ENCODE data around the gene VAMP4.

Gene VAMP4

DNA sequence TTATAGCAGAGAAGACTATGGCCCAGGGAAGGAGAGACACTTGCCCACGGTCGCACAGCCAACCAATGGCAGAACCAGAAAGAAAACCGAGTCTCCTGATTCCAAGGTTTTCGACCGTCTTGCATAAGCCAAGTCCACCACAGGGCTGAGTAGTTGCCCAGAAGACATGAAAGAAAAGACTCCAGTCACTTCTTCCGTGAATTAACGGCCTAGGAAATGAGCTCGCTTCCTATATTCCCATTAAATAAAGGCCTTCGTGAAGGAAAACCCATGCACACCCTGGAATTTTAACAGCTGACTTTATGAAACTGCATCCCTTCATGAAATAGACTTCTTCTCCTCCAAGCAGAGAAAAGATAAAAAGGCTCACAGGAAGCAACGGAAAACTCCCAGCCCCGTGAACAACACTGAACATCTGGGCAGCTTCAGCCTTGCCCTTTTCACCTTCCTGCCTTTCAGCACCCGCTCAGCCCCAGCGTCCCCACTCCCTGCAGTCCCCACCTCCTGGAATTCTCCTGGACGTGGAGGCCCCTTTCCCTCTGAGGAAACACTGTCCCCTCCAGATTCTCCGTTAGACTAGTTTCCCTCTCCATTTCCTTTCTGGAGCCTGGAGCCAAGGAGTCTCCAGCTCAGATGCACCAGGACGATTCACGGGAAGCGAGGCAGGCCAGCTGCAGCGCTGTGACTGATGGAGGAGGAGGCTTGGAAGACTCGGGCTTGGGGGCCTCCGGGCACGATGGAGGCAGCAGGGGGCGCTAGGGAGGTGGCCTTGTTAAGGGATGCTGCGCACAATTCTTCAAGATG, 86.7 kb downstream of the VAMP4 start:
- H3K4me3 ChIP-seq (ENCODE audit: low read depth, low read length): no peak overlapping the region
- peak overlapping the region; percentile 60 for H2AFZ ChIP-seq
- no peak overlapping the region for H3K9ac ChIP-seq

DNA sequence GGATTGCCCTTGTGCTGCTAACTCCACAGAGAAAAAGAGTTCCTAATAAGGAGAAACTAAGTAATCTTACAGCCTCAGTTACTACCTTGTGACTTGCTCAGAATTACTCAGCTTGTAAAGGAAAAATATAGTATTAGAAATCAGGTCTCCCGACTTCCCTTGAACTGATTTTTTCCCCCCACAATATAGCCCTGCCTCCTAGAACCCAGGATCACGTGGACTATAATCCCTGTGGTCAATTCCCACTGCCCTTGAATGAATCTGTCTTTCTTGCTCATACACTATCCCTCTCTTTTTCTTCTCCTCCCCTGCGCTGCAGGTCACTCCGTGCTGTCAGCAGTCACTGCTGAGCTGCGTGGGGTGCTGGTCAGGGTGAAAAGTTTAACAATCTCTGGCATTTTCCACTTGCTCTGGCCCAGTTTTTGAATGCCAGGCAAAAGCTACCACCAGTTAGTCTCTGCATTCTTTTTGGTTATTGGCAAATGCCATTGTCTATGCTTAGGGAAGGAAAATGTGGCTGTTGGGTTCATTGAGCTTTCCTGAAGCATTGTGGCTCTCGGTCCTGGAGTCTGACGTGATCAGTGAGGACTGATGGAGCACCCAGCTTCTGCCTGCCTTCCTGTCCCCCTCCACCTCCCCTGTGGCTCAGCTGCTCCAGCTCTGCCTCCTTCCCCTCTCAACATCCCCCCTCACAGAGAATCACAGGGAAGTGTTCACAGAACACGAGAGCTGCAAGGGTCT, 87.5 kb downstream of the VAMP4 start:
- Histone ChIP-seq H3K4me1 (no peaks in the 10 kb centered on the region), H3K9ac (no peak overlapping the region), H3K36me3 (ENCODE audit: control insufficient read depth, insufficient read depth, low read length) (no peaks in the 10 kb centered on the region), H3K4me2 (ENCODE audit: low read length) (no peak overlapping the region), H3K4me3 (ENCODE audit: low read depth, low read length) (no peak overlapping the region), H3K79me2 (no peaks in the 10 kb centered on the region), H3K27ac (peak overlapping the region; percentile 56), H3K27me3 (ENCODE audit: control insufficient read depth, insufficient read depth, low read length) (no peaks in the 10 kb centered on the region), H2AFZ (peak overlapping the region; percentile 5), H3K9me3 (ENCODE audit: control insufficient read depth, low read length) (no peaks in the 10 kb centered on the region)
- no peak for TF ChIP-seq CTCF (IDR thresholded peaks at IDR 0.05)

More for the DNA sequence above, 86.7 kb downstream of the VAMP4 start:
- Histone ChIP-seq H3K4me1 (no peaks in the 10 kb centered on the region), H3K27ac (peak overlapping the region; percentile 56), H3K36me3 (ENCODE audit: control insufficient read depth, insufficient read depth, low read length) (no peaks in the 10 kb centered on the region), H3K79me2 (no peaks in the 10 kb centered on the region), H3K27me3 (ENCODE audit: control insufficient read depth, insufficient read depth, low read length) (no peaks in the 10 kb centered on the region), H3K4me2 (ENCODE audit: low read length) (no peak overlapping the region), H3K9me3 (ENCODE audit: control insufficient read depth, low read length) (no peaks in the 10 kb centered on the region)
- TF ChIP-seq CTCF (IDR thresholded peaks at IDR 0.05): peak; percentile 35

- Histone ChIP-seq H3K4me3 (ENCODE audit: low read depth, low read length) (no peak overlapping the region), H3K27ac (peak overlapping the region; percentile 56), H3K9me3 (ENCODE audit: control insufficient read depth, low read length) (no peaks in the 10 kb centered on the region), H3K36me3 (ENCODE audit: control insufficient read depth, insufficient read depth, low read length) (no peaks in the 10 kb centered on the region), H3K27me3 (ENCODE audit: control insufficient read depth, insufficient read depth, low read length) (no peaks in the 10 kb centered on the region), H3K4me1 (no peaks in the 10 kb centered on the region), H3K9ac (no peak overlapping the region), H3K79me2 (no peaks in the 10 kb centered on the region), H2AFZ (peak overlapping the region; percentile 5), H3K4me2 (ENCODE audit: low read length) (no peak overlapping the region)
- no peak for TF ChIP-seq CTCF (IDR thresholded peaks at IDR 0.05)
These were observed 88.1 kb downstream of the VAMP4 start for GRCh38 chr1:171653796-171654195.

- no peak within 1 kb of the TSS for H3K9ac ChIP-seq
These were observed 89.5 kb downstream of the VAMP4 start, which contains the start of gene MYOC for GRCh38 chr1:171652234-171652822. Gene MYOC (minus strand): TSS chr1:171652688. CDS start chr1:171652611, 77 bp downstream.

More at GRCh38 chr1:171652234-171652822, 89.5 kb downstream of the VAMP4 start, which contains the start of gene MYOC:
- Histone ChIP-seq H3K79me2 (no peaks in the 10 kb centered on the region), H3K27ac (no peak within 1 kb of the TSS), H3K27me3 (ENCODE audit: control insufficient read depth, insufficient read depth, low read length) (no peaks in the 10 kb centered on the region), H3K9me3 (ENCODE audit: control insufficient read depth, low read length) (no peaks in the 10 kb centered on the region), H3K4me3 (ENCODE audit: low read depth, low read length) (no peak within 1 kb of the TSS), H3K36me3 (ENCODE audit: control insufficient read depth, insufficient read depth, low read length) (no peaks in the 10 kb centered on the region), H2AFZ (no peak within 1 kb of the TSS), H3K4me2 (ENCODE audit: low read length) (no peak within 1 kb of the TSS), H3K4me1 (no peaks in the 10 kb centered on the region)
- TF ChIP-seq CTCF (IDR thresholded peaks at IDR 0.05): no peak

Measured in parathyroid adenoma (tissue), 2 donors.